K562 (cell line): ENCODE measurements around the gene RCSD1. TPM values are rescaled to one million over a fixed set of nuclear protein-coding genes. Genes with fewer than 3 reads are reported as not detected.
A peak's percentile ranks its signal among the peaks of the same experiment; 100 is the strongest.

Source experiments
- BRF2 ChIP-seq: IDR thresholded peaks from 3 replicates; pipeline ENCODE4 v1.6.1; 2011; ENCODE audit warnings: borderline replicate concordance, mild to moderate bottlenecking; ENCODE audit not compliant: insufficient read length, insufficient read depth
- C11orf30 ChIP-seq: fragments of 450-650 bp; IDR thresholded peaks from 2 replicates; pipeline ENCODE4 v1.6.1; 2016; ENCODE audit warnings: low read depth, mild to moderate bottlenecking
- CBFA2T3 ChIP-seq: fragments of 450-650 bp; IDR thresholded peaks from 2 replicates; pipeline ENCODE4 v1.6.1; 2017
- CCAR2 ChIP-seq: fragments of 200-400 bp; formaldehyde crosslinking; IDR thresholded peaks from 2 replicates; pipeline ENCODE4 v1.6.1; 2017; ENCODE audit warnings: mild to moderate bottlenecking, low read depth, low read length
- ELF1 ChIP-seq: fragments of 200-800 bp; sonication (Bioruptor generic); IDR thresholded peaks from 2 replicates; pipeline ENCODE4 v1.6.1; 2016; ENCODE audit warnings: missing genetic modification characterization, missing compliant biosample characterization
- HDGF ChIP-seq: fragments of 450-650 bp; IDR thresholded peaks from 2 replicates; pipeline ENCODE4 v1.6.1; 2016
- JUND ChIP-seq, 2 experiments: IDR thresholded peaks; 2 replicates in 1 of 2; 3 replicates in 1 of 2; pipeline ENCODE4 v1.6.1; 2011; ENCODE audit warnings: borderline replicate concordance in 2 of 2, low read depth in 2 of 2, low read length in 2 of 2, improper control_type of control experiment in 1 of 2, missing biosample characterization in 1 of 2, missing genetic modification characterization in 1 of 2, missing genetic modification reagents in 1 of 2
- KDM4B ChIP-seq, 2 experiments: fragments of 450-650 bp in 1 of 2; sonication (generic) in 1 of 2; IDR thresholded peaks; 2 replicates each; pipeline ENCODE4 v1.6.1; 2016 to 2017; ENCODE audit warnings: borderline replicate concordance in 2 of 2, antibody characterized with exemption in 1 of 2, low read depth in 1 of 2, mild to moderate bottlenecking in 1 of 2
- KLF10 ChIP-seq: fragments of 250-450 bp; sonication (Bioruptor Pico); IDR thresholded peaks from 2 replicates; pipeline ENCODE4 v1.6.1; 2021; ENCODE audit warnings: matching md5 sums
- MAZ ChIP-seq, 2 experiments: fragments of 450-650 bp in 1 of 2; sonication (generic) in 1 of 2; formaldehyde crosslinking; IDR thresholded peaks in 1 of 2; conservative IDR thresholded peaks in 1 of 2; 2 replicates each; pipeline versions ENCODE4 v1.4.0 to v1.5.0; 2020; ENCODE audit warnings: mild to moderate bottlenecking in 1 of 2, missing genetic modification reagents in 1 of 2
- PREB ChIP-seq: sonication (generic); formaldehyde crosslinking; IDR thresholded peaks from 2 replicates; pipeline ENCODE4 v1.8.1; 2023; ENCODE audit warnings: mild to moderate bottlenecking, missing genetic modification reagents
- RBFOX2 ChIP-seq: fragments of 200-400 bp; formaldehyde crosslinking; IDR thresholded peaks from 2 replicates; pipeline ENCODE4 v1.6.1; 2017; ENCODE audit warnings: low read depth, mild to moderate bottlenecking, low read length, moderate library complexity
- SMARCE1 ChIP-seq: fragments of 450-650 bp; IDR thresholded peaks from 2 replicates; pipeline ENCODE4 v1.7.1; 2016; ENCODE audit warnings: mild to moderate bottlenecking
- SRSF1 ChIP-seq: fragments of 200-400 bp; formaldehyde crosslinking; IDR thresholded peaks from 2 replicates; pipeline ENCODE4 v1.6.1; 2017; ENCODE audit warnings: mild to moderate bottlenecking, low read depth, low read length, moderate library complexity
- TAF1 ChIP-seq: IDR thresholded peaks from 2 replicates; pipeline ENCODE4 v1.6.1; 2011; ENCODE audit warnings: mild to moderate bottlenecking, low read length, moderate library complexity; ENCODE audit not compliant: insufficient read depth, control insufficient read depth, severe bottlenecking; ENCODE audit errors: extremely low read depth
- TBL1XR1 ChIP-seq, 2 experiments: IDR thresholded peaks; 2 replicates each; pipeline ENCODE4 v1.6.1; 2012; ENCODE audit warnings: improper control_type of control experiment in 2 of 2, low read length in 2 of 2, mild to moderate bottlenecking in 1 of 2
- THAP7 ChIP-seq: fragments of 250-450 bp; sonication (Bioruptor Pico); IDR thresholded peaks from 2 replicates; pipeline ENCODE4 v1.5.0; 2021
- ZBTB11 ChIP-seq, 3 experiments: fragments of 200-800 bp in 1 of 3; fragments of 250-450 bp in 1 of 3; fragments of 450-650 bp in 1 of 3; sonication (Bioruptor Pico) in 1 of 3; sonication (Bioruptor generic) in 1 of 3; formaldehyde crosslinking in 1 of 3; IDR thresholded peaks; 2 replicates each; pipeline versions ENCODE4 v1.6.1 to v1.8.0; 2016 to 2022; ENCODE audit warnings: mild to moderate bottlenecking in 2 of 3, missing genetic modification characterization in 2 of 3, missing compliant biosample characterization in 1 of 3, moderate library complexity in 1 of 3
- ZC3H8 ChIP-seq: fragments of 450-650 bp; IDR thresholded peaks from 2 replicates; pipeline ENCODE4 v1.6.1; 2017
- ZNF586 ChIP-seq: fragments of 450-650 bp; formaldehyde crosslinking; conservative IDR thresholded peaks from 2 replicates; pipeline ENCODE4 v1.4.0; 2020; ENCODE audit warnings: mild to moderate bottlenecking, moderate library complexity
- polyA plus RNA-seq, 8 experiments: library from polyadenylated mRNA; depleted of rRNA in 4 of 8; stranded (reverse) in 5 of 8; unstranded in 3 of 8; fragments of >200 nt; fragmentation: Nextera tagmentation in 2 of 8; fragmentation: Illumina TruSeq in 1 of 8; extraction: Ambion mirVana in 2 of 8; extraction: Trizol in 1 of 8; gene quantifications; 2 replicates each; pipeline versions ENCODE4 v1.2.1 to v1.2.3, GENCODE V29; 2011 to 2014; ENCODE audit warnings: inconsistent platforms in 1 of 8, missing spikeins in 1 of 8
- total RNA-seq, 7 experiments: library from RNA; depleted of rRNA in 6 of 7; stranded (reverse); fragments of >200 nt in 6 of 7; fragmentation: Illumina TruSeq in 2 of 7; extraction: Trizol in 2 of 7; gene quantifications; 2 replicates each; pipeline versions ENCODE4 v1.2.1 to v1.2.3, GENCODE V29; 2011 to 2021; ENCODE audit warnings: low replicate concordance in 1 of 7

RCSD1 gene
- total and polyA plus RNA-seq, 9 of the 15 experiments (the other 6 are each of a cell fraction or from before 2014, with no cell fraction given): 7.8 to 69.8 (median 45.3) TPM

GRCh38 chr1:167635156-167635648 lies 5.2 kb downstream of the RCSD1 start (continued):
- TF ChIP-seq PREB (CRISPR knock-in tag): no peak
- TF ChIP-seq THAP7 (CRISPR knock-in tag): no peak
- no peak for TF ChIP-seq KLF10
- TF ChIP-seq SRSF1: no peak
- peak; percentile 92; the same call in 1 of the 2 replicates for TF ChIP-seq HDGF
- TF ChIP-seq TBL1XR1 (IDR thresholded peaks at IDR 0.05; ENCODE audit: low read length in 2 of 2): peak in 1 of 2 experiments; percentile 59; a peak in 2 of 4 replicates
- TF ChIP-seq CBFA2T3: peak; percentile 58
- TF ChIP-seq JUND (IDR thresholded peaks at IDR 0.05; ENCODE audit: borderline replicate concordance, low read depth, low read length): peak; percentile 66
- TF ChIP-seq JUND (tag; IDR thresholded peaks at IDR 0.05; ENCODE audit: borderline replicate concordance, low read depth, low read length): no peak; the same call in 2 of the 3 replicates
- TF ChIP-seq TAF1: peak; percentile 19
- TF ChIP-seq ZBTB11 (CRISPR knock-in tag; IDR thresholded peaks at IDR 0.05): peak in 1 of 3 experiments; percentile 76; a peak in 2 of 6 replicates
- no peak for TF ChIP-seq ELF1 (tag)
- peak; percentile 79 for TF ChIP-seq SMARCE1
- TF ChIP-seq C11orf30: peak; percentile 63
- 0 out of 4 replicates have a peak, but pooled peaks of 1 of the 2 experiments have one; percentile 47 for TF ChIP-seq KDM4B (IDR thresholded peaks at IDR 0.05; ENCODE audit: borderline replicate concordance in 2 of 2, low read depth in 1 of 2)
- TF ChIP-seq BRF2: no peak
- TF ChIP-seq MAZ (CRISPR knock-in tag; conservative IDR thresholded peaks at IDR 0.05 in 1 of 2, IDR thresholded peaks at IDR 0.05 in 1 of 2): peak; percentile 57 to 83; a peak in 3 of 4 replicates
- TF ChIP-seq RBFOX2: peak; percentile 55
- TF ChIP-seq ZNF586: no peak
- TF ChIP-seq ZC3H8: no peak
- TF ChIP-seq CCAR2: no peak
